Fibroblast of lung (primary cell): ENCODE results near the gene CACNB4.

Experiments used
- EZH2 ChIP-seq: IDR thresholded peaks from 2 replicates; pipeline ENCODE4 v1.5.1; 2012; ENCODE audit warnings: low read length, control low read depth, mild to moderate bottlenecking; ENCODE audit errors: missing control alignments
- TF ChIP-seq, protein P1 (sequence below), 2 donors: IDR thresholded peaks in 1 of 2; conservative IDR thresholded peaks in 1 of 2; 1 replicate in 1 of 2; 2 replicates in 1 of 2; pipeline ENCODE4 v1.5.1; 2011 to 2012; ENCODE audit warnings: low read length in 2 of 2, control low read depth in 1 of 2, inconsistent platforms in 1 of 2, low read depth in 1 of 2, mild to moderate bottlenecking in 1 of 2

GRCh38 chr2:152055366-152056108, 43.3 kb downstream of the CACNB4 start:
- TF ChIP-seq, protein P1, sequence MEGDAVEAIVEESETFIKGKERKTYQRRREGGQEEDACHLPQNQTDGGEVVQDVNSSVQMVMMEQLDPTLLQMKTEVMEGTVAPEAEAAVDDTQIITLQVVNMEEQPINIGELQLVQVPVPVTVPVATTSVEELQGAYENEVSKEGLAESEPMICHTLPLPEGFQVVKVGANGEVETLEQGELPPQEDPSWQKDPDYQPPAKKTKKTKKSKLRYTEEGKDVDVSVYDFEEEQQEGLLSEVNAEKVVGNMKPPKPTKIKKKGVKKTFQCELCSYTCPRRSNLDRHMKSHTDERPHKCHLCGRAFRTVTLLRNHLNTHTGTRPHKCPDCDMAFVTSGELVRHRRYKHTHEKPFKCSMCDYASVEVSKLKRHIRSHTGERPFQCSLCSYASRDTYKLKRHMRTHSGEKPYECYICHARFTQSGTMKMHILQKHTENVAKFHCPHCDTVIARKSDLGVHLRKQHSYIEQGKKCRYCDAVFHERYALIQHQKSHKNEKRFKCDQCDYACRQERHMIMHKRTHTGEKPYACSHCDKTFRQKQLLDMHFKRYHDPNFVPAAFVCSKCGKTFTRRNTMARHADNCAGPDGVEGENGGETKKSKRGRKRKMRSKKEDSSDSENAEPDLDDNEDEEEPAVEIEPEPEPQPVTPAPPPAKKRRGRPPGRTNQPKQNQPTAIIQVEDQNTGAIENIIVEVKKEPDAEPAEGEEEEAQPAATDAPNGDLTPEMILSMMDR (conservative IDR thresholded peaks at IDR 0.05 in 1 of 2, IDR thresholded peaks at IDR 0.05 in 1 of 2; ENCODE audit: low read depth in 1 of 2, low read length in 2 of 2): no peak
- TF ChIP-seq EZH2: no peak
